ENCODE measurements around the gene ZNF768. TPM values are rescaled to one million over a fixed set of nuclear protein-coding genes. Genes with fewer than 3 reads are reported as not detected.
A peak's percentile ranks its signal among the peaks of the same experiment; 100 is the strongest.

Gene ZNF768
- total and polyA plus RNA-seq, 2 of the 13 experiments (the other 11 are each of a cell fraction or from before 2014, with no cell fraction given), result 26.7 to 34.4 TPM

DNA sequence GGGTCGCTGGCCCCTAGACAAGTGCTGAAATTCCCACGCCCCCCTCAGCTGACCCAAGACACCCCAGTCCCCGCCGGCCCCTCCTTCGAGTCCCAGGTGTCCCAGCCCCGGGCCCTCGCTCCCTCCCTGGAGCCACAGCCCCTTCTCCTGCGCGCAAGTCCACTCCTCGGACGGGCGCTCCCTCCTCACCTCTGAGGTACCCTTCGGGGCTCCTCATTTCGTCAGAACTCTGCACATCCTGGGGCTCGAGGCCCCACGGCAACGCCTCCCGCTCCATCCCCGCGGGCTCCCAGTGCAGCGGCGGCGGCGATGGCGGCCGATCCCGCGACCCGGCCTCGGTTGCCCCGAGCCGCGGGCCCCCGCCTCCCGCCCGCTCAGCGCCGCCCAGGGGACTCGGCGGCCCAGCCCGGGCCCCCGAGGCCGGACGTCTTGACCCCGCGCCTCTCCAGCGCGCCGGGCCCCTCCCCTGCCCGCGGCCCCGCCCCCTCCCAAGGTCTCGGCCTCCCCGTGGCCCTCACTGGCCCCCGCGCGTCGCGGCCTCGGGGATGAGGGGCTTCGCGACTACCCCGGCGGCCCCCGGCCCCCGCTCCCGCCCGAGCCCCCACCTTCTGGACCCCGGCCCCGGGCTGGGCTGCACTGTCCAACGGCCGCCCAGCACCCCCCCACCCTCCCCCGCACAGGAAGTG is at the start of gene ZNF768 (continued):
- TF ChIP-seq, protein P1, sequence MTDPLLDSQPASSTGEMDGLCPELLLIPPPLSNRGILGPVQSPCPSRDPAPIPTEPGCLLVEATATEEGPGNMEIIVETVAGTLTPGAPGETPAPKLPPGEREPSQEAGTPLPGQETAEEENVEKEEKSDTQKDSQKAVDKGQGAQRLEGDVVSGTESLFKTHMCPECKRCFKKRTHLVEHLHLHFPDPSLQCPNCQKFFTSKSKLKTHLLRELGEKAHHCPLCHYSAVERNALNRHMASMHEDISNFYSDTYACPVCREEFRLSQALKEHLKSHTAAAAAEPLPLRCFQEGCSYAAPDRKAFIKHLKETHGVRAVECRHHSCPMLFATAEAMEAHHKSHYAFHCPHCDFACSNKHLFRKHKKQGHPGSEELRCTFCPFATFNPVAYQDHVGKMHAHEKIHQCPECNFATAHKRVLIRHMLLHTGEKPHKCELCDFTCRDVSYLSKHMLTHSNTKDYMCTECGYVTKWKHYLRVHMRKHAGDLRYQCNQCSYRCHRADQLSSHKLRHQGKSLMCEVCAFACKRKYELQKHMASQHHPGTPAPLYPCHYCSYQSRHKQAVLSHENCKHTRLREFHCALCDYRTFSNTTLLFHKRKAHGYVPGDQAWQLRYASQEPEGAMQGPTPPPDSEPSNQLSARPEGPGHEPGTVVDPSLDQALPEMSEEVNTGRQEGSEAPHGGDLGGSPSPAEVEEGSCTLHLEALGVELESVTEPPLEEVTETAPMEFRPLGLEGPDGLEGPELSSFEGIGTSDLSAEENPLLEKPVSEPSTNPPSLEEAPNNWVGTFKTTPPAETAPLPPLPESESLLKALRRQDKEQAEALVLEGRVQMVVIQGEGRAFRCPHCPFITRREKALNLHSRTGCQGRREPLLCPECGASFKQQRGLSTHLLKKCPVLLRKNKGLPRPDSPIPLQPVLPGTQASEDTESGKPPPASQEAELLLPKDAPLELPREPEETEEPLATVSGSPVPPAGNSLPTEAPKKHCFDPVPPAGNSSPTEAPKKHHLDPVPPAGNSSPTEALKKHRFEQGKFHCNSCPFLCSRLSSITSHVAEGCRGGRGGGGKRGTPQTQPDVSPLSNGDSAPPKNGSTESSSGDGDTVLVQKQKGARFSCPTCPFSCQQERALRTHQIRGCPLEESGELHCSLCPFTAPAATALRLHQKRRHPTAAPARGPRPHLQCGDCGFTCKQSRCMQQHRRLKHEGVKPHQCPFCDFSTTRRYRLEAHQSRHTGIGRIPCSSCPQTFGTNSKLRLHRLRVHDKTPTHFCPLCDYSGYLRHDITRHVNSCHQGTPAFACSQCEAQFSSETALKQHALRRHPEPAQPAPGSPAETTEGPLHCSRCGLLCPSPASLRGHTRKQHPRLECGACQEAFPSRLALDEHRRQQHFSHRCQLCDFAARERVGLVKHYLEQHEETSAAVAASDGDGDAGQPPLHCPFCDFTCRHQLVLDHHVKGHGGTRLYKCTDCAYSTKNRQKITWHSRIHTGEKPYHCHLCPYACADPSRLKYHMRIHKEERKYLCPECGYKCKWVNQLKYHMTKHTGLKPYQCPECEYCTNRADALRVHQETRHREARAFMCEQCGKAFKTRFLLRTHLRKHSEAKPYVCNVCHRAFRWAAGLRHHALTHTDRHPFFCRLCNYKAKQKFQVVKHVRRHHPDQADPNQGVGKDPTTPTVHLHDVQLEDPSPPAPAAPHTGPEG (CRISPR knock-in tag; IDR thresholded peaks at IDR 0.05), result no peak
- TF ChIP-seq GATAD1 (CRISPR knock-in tag; IDR thresholded peaks at IDR 0.05) (no peak), PRDM15 (CRISPR knock-in tag; IDR thresholded peaks at IDR 0.05) (0 out of 2 replicates have a peak, but pooled peaks have one; percentile 22), NRL (CRISPR knock-in tag; IDR thresholded peaks at IDR 0.05; ENCODE audit: borderline replicate concordance) (no peak), ZKSCAN5 (CRISPR knock-in tag; IDR thresholded peaks at IDR 0.05) (no peak), ETV5 (CRISPR knock-in tag; IDR thresholded peaks at IDR 0.05; ENCODE audit: borderline replicate concordance) (no peak), KDM3A (CRISPR knock-in tag; IDR thresholded peaks at IDR 0.05; ENCODE audit: low read depth) (peak; percentile 64; the same call in 1 of the 2 replicates), ZNF3 (CRISPR knock-in tag; IDR thresholded peaks at IDR 0.05) (no peak), ZC3H13 (CRISPR knock-in tag; IDR thresholded peaks at IDR 0.05) (no peak), ZNF652 (CRISPR knock-in tag; IDR thresholded peaks at IDR 0.05; ENCODE audit: borderline replicate concordance, low read depth) (no peak), ZNF614 (CRISPR knock-in tag; IDR thresholded peaks at IDR 0.05; ENCODE audit: borderline replicate concordance) (peak; percentile 35; the same call in 1 of the 2 replicates), ZNF484 (CRISPR knock-in tag; IDR thresholded peaks at IDR 0.05; ENCODE audit: borderline replicate concordance, low read depth) (no peak), KDM1A (CRISPR knock-in tag; IDR thresholded peaks at IDR 0.05) (no peak), SP4 (CRISPR knock-in tag; IDR thresholded peaks at IDR 0.05) (no peak), JARID2 (CRISPR knock-in tag; IDR thresholded peaks at IDR 0.05; ENCODE audit: insufficient replicate concordance) (no peak)
- TF ChIP-seq, protein P2, sequence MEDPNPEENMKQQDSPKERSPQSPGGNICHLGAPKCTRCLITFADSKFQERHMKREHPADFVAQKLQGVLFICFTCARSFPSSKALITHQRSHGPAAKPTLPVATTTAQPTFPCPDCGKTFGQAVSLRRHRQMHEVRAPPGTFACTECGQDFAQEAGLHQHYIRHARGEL (CRISPR knock-in tag; IDR thresholded peaks at IDR 0.05), result no peak

Measured in HepG2 (cell line).